HS-5 (cell line): Measurements from ENCODE around the gene ABCB6.
A peak's percentile ranks its signal among the peaks of the same experiment; 100 is the strongest.
"Not testable (repeated sequence)": the region's sequence is repeated elsewhere in the genome, so short reads cannot be mapped to it uniquely, and the experiment has no call there.

Source experiments
- DNase-seq: peaks from one replicate; pipeline ENCODE4 v3.0.0-alpha.2; 2012; ENCODE audit warnings: low read depth

Gene ABCB6

GRCh38 chr2:219213486-219214071 is 5.2 kb downstream of the ABCB6 start:
- DNase-seq = no peak

- no peak for DNase-seq
These were observed 5.7 kb downstream of the ABCB6 start for GRCh38 chr2:219213026-219213415.

- no peak for DNase-seq
These were observed 7.8 kb downstream of the ABCB6 start for GRCh38 chr2:219210886-219211362.

- no peak for DNase-seq
These were observed 8.4 kb downstream of the ABCB6 start for GRCh38 chr2:219210196-219210885.

GRCh38 chr2:219209236-219210195 is 9.2 kb downstream of the ABCB6 start:
- no peak for DNase-seq

GRCh38 chr2:219207884-219208740 is 10.6 kb downstream of the ABCB6 start:
- DNase-seq = no peak

GRCh38 chr2:219207134-219207883 is 11.4 kb downstream of the ABCB6 start:
- no peak for DNase-seq

- peak; percentile 79 for DNase-seq
These were observed 12.2 kb downstream of the ABCB6 start, which contains the start of gene ZFAND2B for GRCh38 chr2:219206328-219207133. ZFAND2B (plus strand) TSS chr2:219206782; CDS start chr2:219206988, 206 bp downstream.

- DNase-seq = no peak
These were observed 12.8 kb downstream of the ABCB6 start for GRCh38 chr2:219205981-219206327.

GRCh38 chr2:219205165-219205538 is 13.6 kb downstream of the ABCB6 start:
- DNase-seq = no peak

- no peak for DNase-seq
These were observed 14.2 kb downstream of the ABCB6 start for GRCh38 chr2:219204425-219205164.

GRCh38 chr2:219201331-219201730 is 17.4 kb downstream of the ABCB6 start:
- DNase-seq = not testable (repeated sequence)

- DNase-seq = not testable (repeated sequence)
These were observed 18.0 kb downstream of the ABCB6 start for GRCh38 chr2:219200502-219201326.

GRCh38 chr2:219199470-219200211 is 19.1 kb downstream of the ABCB6 start:
- DNase-seq = no peak

- no peak for DNase-seq
These were observed 19.8 kb downstream of the ABCB6 start for GRCh38 chr2:219198974-219199373.

- DNase-seq = no peak
These were observed 21.4 kb downstream of the ABCB6 start for GRCh38 chr2:219197388-219197787.

- no peak for DNase-seq
These were observed 31.9 kb downstream of the ABCB6 start for GRCh38 chr2:219186754-219187456.
